GM12872 (cell line): ENCODE measurements around the gene TMEM174.

Source experiments
- CTCF ChIP-seq: IDR thresholded peaks from 3 replicates; pipeline ENCODE4 v1.5.1; 2011; ENCODE audit warnings: low read depth, mild to moderate bottlenecking, low read length, moderate library complexity; ENCODE audit not compliant: insufficient read depth

TMEM174 gene

GRCh38 chr5:73132759-73133158 lies 40.2 kb upstream of the TMEM174 start:
- no peak for TF ChIP-seq CTCF

- no peak for TF ChIP-seq CTCF
Observed at GRCh38 chr5:73135021-73135420, 38.0 kb upstream of the TMEM174 start.

GRCh38 chr5:73135429-73136054 lies 37.5 kb upstream of the TMEM174 start:
- TF ChIP-seq CTCF, result peak; percentile 61

- no peak for TF ChIP-seq CTCF
Observed at GRCh38 chr5:73136055-73136562, 36.9 kb upstream of the TMEM174 start.

- no peak for TF ChIP-seq CTCF
Observed at GRCh38 chr5:73137563-73138530, 35.1 kb upstream of the TMEM174 start.

- no peak for TF ChIP-seq CTCF
Observed at GRCh38 chr5:73139485-73139884, 33.5 kb upstream of the TMEM174 start.

- TF ChIP-seq CTCF, result no peak
Observed at GRCh38 chr5:73140801-73141200, 32.2 kb upstream of the TMEM174 start.
